Measurements from ENCODE around the gene PTPRD.

Gene PTPRD

GRCh38 chr9:8651846-8652215 lies 1961.0 kb downstream of the PTPRD start:
- DNase-seq (ENCODE audit: low spot score), result no peak
- in situ Hi-C loops (cut with MboI; ENCODE audit: low sequenced_read_pairs, unreplicated experiment), result no loop called here
- TF ChIP-seq CTCF (IDR thresholded peaks at IDR 0.05; ENCODE audit: borderline replicate concordance, control extremely low read depth, extremely low read depth, insufficient read depth, missing control alignments), result no peak

- in situ Hi-C loops (cut with MboI; ENCODE audit: low sequenced_read_pairs, unreplicated experiment), result no loop called here
- DNase-seq (ENCODE audit: low spot score), result no peak
- TF ChIP-seq CTCF (IDR thresholded peaks at IDR 0.05; ENCODE audit: borderline replicate concordance, control extremely low read depth, extremely low read depth, insufficient read depth, missing control alignments), result no peak
These were observed 1961.5 kb downstream of the PTPRD start for GRCh38 chr9:8651070-8651845.

- no peak for TF ChIP-seq CTCF (IDR thresholded peaks at IDR 0.05; ENCODE audit: borderline replicate concordance, control extremely low read depth, extremely low read depth, insufficient read depth, missing control alignments)
- in situ Hi-C loops (cut with MboI; ENCODE audit: low sequenced_read_pairs, unreplicated experiment), result no loop called here
- no peak for DNase-seq (ENCODE audit: low spot score)
These were observed 1963.0 kb downstream of the PTPRD start for GRCh38 chr9:8649807-8650206.

DNA sequence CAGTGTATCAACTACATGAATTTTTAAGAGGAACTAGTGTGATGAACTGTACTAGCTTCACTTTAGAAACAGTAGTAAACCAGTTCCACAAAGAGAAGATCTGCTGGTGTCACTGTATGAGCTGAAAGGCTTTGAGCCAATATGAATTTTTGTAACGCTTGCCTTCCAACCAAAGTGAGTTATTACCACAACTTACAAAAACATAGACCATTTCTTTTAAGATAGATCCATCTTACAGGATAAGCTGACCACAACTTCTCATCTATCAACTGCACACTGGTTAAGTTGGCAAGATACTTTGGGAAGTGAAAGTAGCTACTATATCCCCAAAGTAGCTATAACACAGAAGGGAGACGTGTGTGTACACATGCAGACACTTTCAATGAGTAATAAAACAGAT lies 1963.6 kb downstream of the PTPRD start:
- DNase-seq (ENCODE audit: low spot score), result no peak
- in situ Hi-C loops (cut with MboI; ENCODE audit: low sequenced_read_pairs, unreplicated experiment), result no loop called here
- no peak for TF ChIP-seq CTCF (IDR thresholded peaks at IDR 0.05; ENCODE audit: borderline replicate concordance, control extremely low read depth, extremely low read depth, insufficient read depth, missing control alignments)

DNA sequence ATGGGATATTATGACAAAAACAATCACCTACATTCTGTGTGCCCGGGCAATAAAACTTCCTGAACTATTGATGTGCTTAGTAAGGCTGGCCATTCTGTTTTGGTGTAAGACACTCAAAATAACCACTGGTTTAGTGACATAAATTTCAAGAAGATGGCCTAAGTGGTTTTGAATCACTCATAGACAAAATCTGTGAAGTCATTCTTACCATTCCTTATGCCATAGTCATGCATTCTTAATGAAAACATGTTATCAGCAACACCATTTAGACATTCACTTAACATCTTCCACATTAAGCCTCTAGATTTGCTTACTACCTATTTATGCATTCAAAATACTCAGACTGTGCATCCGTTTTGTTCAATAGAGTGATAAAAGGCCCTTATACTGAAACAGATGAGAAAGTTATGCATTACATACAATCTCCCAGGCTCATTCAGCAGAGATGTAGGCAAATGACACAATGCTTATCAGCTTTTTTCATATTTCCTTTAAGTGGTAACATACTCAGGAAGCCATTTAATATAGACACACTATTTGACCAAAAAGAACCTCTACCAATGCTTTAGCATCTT lies 1964.4 kb downstream of the PTPRD start:
- in situ Hi-C loops (cut with MboI; ENCODE audit: low sequenced_read_pairs, unreplicated experiment), result no loop called here
- no peak for TF ChIP-seq CTCF (IDR thresholded peaks at IDR 0.05; ENCODE audit: borderline replicate concordance, control extremely low read depth, extremely low read depth, insufficient read depth, missing control alignments)
- no peak for DNase-seq (ENCODE audit: low spot score)

DNA sequence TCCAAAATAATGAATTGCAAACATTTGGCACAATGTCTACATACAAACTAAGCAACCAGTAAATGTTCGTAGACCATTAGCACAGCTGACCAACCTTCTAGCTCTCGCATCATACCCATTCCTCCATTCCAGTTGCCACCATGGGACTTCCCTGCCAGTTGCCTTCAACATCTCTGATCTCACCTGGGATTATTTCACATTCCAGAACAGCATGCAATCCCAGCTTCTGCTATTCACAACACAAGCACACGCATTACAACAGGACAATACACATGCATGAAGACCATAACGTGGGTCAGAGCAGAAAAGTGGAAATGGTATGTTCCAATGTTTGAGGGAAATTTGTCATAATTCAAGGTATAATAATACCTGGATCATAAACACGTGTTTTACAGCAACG lies 1965.0 kb downstream of the PTPRD start:
- no peak for TF ChIP-seq CTCF (IDR thresholded peaks at IDR 0.05; ENCODE audit: borderline replicate concordance, control extremely low read depth, extremely low read depth, insufficient read depth, missing control alignments)
- DNase-seq (ENCODE audit: low spot score), result no peak
- in situ Hi-C loops (cut with MboI; ENCODE audit: low sequenced_read_pairs, unreplicated experiment), result no loop called here

All from GM13976 (cell line).